GM18858 (cell line): ENCODE results near the gene KLK4.

Experiments used
- ATAC-seq: cut with Tn5 transposase; IDR thresholded peaks from one replicate; pipeline ENCODE4 v1.9.1; 2021; ENCODE audit not compliant: unreplicated experiment

The KLK4 gene, protein sequence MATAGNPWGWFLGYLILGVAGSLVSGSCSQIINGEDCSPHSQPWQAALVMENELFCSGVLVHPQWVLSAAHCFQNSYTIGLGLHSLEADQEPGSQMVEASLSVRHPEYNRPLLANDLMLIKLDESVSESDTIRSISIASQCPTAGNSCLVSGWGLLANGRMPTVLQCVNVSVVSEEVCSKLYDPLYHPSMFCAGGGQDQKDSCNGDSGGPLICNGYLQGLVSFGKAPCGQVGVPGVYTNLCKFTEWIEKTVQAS

DNA sequence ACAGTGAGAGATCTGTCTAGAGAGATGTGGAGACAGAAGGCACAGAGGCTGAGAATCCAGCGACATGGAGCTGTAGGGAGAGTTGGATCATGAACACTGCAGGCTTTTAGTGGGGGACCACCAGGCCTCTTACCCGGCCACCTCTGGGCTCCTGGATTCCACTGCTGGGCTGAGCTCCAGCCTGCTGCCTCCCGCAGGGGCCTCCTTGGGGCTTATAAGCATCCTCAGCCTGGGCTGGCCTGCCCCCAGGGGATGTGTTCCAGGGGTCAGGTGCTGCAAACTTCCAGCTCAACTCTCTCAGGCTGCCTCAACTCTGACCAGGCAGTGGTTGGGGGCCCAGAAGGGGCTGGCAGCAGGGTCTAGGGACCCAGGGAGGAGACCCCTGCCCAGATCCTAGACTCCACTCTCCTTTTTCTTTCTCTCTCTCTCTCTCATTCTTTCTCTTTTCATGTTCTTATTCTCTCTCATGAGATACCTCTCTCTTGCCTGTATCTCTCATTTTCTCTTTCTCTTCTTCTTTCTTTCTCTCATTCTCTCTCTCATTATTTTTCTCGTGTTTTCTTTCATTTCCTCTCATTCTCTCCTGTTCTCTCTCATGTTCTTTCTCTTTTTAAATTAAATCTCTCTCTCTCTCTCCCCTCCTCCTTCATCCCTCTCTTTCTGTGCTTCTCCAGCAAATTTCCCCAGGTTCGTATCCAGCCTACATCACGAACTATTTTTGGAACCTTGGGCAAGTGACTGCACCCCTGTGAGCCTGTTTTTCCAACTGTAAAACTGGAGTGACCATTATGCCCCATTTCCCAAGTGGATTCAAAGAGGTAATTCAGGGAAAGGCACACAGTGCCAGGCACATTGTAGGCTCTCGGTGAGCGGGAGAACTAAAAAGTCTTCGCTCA lies at the start of gene KLK4:
Gene KLK4, minus strand, starts transcription at position 190 of the 896 bp plus-strand sequence. CDS start 657 bp downstream, outside the sequence.
- ATAC-seq = no peak

DNA sequence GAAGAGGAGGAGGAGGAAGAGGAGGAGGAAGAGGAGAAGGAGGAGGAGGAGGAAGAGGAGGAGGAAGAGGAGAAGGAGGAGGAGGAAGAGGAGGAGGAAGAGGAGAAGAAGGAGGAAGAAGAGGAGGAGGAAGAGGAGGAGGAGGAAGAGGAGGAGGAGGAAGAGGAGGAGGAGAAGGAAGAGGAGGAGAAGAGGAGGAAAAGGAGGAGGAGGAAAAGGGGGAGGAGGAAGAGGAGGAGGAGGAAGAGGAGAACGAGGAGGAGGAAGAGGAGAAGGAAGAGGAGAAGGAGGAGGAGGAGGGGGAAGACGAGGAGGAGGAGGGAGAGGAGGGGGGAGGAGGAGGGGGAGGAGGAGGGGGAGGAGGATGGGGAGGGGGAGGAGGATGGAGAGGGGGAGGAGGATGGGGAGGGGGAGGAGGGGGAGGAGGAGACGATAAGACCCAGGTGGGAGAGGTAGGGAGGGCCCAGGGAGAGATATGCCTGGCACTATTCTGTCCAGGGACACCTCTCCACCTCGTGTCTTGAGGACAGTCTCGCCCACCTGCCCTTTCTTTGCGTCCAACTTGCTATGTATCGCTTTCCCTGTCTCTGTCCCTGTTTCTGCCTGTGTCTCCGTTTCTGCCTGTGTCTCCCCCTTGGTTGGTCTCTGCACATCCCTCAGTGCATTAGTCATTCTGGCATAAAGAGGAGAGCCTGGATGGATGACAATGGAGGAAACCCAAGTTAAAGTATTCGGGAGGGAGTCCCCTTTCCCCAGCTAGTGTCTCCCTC lies 48.7 kb upstream of the KLK4 start:
- ATAC-seq = no peak

DNA sequence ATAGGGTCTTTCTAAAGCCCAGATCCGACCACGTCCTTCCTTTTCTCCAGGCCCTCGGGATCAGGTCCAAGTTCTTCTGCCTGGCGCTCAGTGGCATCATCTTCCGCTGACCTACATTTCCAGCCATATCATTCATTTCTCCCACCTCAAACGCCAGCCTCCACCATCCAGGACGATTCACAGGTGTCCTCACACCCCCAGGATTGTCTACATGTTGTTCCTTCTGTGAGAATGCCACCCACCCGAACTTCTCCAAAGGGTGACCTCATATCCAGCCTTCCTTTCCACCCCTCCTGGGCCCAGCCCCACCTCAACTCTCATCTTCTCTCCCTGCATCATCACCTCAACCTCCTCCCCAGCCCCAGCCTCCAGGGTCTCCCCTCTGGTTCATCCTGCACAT lies 46.4 kb upstream of the KLK4 start:
- no peak for ATAC-seq

DNA sequence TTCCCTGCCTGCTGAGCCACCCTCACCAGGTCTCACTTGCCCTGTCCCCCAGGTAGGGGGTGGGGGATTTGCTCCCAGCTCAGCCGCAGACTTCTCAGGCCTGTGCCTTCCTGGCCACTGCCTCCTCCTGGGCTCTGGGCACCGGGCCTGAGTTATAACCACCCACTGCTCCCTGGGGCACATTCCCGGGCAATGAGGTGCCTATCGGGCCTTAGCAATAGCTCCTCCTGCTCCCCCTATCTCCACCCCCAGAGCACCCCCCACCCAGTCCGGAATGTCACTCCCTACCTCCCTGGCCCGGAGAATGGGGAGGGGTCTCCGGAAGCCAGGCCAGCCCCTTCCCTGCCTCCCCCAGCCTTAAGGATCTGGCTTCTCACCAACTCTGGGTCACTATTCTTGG lies 41.7 kb upstream of the KLK4 start, which contains the start of gene KLK5:
Gene KLK5, minus strand, starts transcription at position 129 of the 400 bp plus-strand sequence. CDS start 381 bp downstream, outside the sequence.
- no peak for ATAC-seq

DNA sequence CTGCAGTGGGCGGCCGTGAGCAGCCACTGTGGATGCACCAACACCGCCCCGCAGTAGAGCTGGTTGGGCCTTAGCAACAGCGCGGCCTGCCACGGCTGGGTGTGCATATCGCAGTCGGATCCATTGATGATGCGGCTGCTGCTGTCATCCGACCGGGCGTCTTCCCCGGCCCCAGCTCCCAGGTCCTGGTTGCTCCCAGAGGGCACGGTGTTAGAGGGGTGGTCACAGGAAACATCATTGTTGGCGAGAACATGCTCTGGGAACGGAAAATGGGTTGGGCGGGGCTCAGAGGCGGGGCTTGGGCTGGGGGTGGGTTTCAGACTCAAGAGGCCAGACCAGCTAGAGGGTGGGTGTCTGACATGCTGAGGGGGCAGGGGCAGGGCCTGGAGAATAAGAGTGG lies 38.7 kb upstream of the KLK4 start:
- no peak for ATAC-seq

DNA sequence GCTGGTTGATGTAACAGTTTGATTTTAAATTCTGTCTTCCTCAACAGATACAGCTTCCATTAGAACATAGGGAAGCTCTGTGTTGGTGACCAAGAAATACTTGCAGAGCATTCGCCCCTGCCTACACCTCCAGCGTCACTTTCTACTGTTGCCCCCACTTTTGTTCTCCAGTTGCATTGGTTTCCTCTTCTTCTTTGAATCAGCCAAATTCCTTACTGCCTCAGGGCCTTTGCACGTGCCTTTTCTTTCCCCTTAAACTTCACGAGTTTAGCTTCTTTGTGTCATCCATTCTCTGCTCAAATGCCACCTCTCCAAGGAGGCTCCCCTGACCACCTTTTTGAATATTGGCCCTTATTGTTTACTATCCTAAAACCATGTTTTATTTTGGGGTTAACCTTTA lies 35.9 kb upstream of the KLK4 start:
- ATAC-seq = no peak

DNA sequence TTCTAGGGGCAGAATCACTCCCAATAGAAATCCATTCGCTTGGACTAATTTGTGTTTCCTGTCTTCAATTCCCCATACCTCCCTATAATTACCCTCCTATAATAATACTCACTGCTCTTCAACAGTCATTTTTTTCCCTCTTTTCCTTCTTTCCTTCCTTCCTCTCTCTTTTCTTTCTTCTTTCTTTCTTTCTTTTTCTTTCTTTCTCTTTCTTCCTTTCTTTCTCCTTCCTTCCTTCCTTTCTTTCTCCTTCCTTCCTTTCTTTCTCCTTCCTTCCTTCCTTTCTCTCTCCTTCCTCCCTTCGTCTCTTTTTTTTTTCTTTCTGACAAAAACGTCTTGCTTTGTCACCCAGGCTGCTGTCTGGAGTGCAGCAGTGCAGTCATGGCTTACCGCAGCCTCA lies 33.6 kb upstream of the KLK4 start:
- no peak for ATAC-seq

DNA sequence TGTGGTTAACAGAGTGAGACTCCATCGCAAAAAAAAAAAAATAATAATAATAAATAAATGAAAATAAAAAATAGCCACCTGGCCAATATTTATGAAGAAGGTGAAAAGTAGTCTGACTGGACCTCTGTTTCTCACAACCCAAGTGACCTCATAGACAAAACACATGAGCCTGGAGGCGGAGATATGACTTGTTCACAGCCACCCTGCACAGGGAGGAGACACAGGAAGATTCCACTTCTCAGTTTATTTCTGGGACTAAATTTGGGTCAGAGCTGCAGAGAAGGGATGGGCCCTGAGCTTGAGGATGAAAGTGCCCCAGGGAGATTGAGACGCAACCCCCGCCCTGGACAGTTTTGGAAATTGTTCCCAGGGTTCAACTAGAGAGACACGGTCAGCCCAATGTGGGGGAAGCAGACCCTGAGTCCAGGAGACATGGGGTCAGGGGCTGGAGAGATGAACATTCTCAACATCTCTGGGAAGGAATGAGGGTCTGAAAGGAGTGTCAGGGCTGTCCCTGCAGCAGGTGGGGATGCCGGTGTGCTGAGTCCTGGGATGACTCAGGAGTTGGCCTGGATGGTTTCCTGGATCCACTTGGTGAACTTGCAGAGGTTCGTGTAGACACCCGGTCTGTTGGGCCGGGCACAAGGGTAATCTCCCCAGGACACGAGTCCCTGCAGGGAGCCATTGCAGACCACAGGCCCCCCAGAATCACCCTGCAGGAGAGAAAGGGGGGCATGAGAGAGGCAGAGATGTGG lies 32.1 kb upstream of the KLK4 start:
- ATAC-seq = no peak

DNA sequence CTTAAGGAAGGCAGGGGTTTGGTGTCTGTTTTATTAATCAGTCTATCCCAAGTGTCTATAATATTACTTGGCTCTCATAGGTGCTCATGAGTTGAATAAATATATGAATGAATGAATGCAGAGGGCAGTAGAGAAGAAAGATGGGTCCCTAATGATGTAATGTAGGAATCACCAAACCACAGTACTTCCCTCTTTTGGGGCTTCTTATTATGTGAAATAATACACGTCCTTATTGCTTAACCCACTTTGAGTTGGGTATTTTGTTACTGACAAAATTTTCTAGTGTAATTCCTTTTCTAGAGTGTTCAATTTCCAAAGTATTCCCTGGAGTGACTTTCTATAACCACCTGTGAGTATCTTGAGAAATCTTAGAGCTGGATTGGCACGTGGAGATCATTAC lies 28.4 kb upstream of the KLK4 start:
- no peak for ATAC-seq

DNA sequence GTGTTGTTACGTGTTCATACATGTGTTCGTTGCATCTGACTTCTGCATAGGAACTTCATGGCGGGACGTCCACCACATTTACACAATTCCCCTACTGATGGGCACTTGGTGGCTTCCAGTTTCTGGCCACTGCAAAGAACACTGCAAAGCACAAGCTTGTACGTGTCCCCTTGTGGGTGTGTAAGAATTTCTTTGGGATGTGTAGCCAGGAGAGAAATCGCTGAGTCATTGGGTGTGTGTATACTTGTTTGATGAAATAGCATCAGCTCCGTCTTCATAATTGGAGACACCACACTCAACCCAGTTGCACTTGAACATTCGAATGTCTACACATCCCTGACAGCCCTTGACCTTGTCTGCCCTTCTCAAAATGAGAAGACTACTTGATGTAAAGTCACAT lies 22.4 kb upstream of the KLK4 start:
- no peak for ATAC-seq

DNA sequence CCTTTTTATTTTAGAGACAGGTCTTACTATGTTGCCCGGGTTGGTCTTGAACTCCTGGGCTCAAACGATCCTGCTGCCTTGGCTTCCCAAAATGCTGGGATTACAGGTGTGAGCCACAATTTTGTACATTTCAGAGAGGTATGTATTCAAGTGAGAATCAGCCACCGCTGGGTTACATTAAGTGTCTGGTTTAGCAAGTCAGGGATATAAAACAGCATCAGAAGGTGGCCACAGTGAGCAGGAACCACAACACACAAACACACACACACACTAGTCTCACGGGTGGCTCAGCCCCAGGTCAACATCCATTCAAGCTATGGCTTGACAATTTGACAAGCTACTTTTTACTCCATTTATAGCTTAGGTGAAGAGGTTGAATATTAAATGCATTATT lies 21.5 kb upstream of the KLK4 start:
- no peak for ATAC-seq

DNA sequence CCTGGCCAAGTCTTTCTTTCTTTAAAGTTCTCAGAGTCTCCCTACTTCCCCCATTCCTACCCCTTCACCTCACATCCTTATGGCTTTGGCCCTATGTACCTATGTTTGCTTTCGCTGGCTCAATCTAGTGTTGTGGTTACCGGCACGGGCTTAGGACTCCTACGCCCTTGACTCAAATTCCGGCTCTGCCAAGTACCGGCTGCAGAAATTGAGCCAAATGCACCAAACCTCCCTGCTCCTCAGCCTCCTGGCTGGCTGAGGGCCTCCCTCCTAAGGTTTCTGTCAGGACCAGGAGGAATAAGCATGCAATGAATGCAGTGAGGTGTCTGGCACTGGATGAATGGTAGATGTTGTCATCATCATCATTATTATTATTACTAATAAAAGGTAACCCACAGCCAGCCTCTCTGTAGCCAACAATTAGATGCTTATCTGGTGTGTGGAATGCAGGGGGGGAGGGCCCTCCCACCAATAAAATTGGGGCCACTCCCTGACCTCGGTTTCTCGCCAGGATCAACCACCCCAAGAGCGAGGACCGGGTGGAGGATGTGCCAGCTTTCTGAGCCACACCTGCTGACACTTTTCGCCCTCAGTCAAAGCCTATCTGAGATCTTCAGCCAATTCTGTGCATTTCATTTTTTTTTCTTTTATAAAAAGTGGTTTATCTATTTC lies 21.0 kb upstream of the KLK4 start:
- ATAC-seq = no peak

DNA sequence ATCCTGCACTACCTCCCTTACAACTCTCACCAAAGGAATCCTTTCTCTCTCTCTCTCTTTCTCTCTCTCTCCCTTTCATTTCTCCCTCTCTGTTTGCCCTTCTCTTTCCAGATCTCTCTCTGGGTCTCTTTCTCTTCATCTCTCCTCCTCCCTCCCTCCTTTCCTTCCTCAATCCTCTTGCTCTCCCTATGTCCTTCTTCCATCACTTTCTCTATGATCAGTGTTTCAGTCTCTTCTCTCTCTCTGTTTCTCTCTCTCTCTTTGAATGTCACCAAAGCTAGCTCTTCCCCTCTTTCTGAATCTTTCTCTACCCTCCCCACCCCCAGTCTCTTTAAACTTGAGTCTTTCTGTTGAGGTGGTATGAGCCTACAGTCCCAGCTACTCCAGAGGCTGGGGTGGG lies 19.8 kb upstream of the KLK4 start:
- no peak for ATAC-seq

DNA sequence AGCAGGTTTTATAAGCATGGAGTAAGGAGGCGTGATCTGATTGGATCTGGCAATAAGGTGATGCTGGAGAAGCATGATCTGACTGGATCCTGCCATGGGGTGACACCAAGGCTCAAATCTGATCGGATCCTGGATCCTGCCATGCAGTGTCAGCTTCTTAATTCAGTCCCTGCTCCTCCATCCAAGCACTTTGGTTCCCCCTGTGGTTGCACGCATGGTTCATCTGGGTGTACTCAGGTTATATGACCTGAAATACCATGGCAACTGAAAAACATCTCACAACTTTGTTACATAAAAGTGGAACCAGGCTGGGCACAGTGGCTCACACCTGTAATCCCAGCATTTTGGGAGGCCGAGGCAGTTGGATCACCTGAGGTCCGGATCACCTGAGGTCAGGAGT lies 17.6 kb upstream of the KLK4 start:
- no peak for ATAC-seq

DNA sequence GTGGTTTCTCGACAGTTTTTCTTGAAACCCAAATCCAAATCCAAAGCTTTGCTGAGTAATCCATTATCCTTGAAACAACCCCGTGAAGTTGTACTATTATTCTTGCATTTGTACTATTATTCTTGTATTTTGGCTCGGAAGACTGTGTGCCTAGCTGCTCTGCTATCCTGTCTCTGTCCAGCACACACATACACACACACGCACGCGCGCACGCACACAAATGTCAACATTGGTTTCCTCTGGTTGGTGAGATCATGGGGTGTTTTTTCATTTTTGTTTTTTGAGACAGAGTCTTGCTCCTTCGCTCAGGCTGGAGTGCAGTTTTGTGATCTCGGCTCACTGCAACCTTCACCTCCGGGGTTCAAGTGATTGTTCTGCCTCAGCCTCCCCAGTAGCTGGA lies 14.9 kb upstream of the KLK4 start:
- no peak for ATAC-seq

DNA sequence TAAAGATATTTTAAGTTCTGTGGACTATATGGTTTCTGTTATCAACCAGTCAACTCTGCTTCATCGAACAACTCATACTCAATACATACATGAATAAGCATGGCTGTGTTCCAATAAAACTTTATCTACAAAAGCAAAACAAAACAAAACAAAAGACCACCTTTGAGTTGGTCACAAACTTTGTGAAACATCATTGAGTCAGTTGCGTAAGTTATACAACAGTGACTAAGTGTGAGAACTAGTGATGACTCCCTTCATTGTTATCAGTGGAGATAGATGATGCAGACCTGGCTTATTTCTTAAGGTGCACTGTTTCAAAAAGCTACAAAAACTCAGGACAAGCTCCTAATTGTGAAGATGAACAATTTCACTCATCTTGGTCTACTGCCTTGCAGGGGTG lies 14.5 kb upstream of the KLK4 start:
- ATAC-seq = no peak

DNA sequence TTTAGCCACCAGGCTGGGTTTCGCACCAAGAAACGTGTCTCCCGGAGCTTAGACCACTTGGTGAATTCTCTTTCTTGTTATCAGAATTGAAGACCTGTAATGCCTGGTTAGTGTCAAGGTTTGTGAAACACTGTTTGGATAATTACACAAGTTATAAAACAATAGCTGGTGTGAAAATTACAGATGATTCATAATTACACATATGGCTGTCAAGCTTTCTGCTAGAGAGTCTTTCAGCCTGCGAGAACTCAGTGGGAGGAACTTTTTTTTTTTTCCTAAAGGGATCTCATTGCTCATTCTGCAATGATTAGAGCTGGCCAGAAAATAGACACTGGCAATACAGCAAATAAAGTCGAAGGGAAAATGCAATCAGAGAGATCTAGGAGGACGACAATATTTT lies 13.4 kb upstream of the KLK4 start:
- ATAC-seq = no peak

DNA sequence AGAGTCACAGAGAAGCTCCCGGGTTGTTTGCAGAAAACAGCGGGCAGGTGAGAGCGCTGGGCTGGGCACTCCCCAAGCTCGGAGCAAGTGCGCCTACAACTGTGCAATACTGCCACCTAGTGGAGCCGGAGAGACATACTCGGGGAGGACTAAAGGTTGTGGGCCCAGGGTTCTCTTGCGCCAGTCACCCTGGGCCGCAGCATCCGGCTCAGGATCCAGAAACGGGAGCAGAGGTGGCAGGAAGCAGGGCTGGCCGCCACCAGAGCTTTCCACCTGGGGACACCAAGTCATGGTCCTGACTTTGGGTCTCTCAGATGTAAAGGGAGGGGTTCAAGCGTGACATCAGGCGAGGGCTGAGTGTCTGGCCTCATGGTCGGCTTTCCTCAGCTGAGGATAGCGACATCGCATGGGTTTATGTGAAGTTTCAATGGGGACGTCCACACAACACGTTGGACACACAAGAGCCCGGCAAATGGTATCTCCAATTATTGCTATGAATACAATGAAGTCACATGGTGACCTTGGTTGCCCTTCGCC lies 11.2 kb upstream of the KLK4 start:
- ATAC-seq = peak; percentile 46

DNA sequence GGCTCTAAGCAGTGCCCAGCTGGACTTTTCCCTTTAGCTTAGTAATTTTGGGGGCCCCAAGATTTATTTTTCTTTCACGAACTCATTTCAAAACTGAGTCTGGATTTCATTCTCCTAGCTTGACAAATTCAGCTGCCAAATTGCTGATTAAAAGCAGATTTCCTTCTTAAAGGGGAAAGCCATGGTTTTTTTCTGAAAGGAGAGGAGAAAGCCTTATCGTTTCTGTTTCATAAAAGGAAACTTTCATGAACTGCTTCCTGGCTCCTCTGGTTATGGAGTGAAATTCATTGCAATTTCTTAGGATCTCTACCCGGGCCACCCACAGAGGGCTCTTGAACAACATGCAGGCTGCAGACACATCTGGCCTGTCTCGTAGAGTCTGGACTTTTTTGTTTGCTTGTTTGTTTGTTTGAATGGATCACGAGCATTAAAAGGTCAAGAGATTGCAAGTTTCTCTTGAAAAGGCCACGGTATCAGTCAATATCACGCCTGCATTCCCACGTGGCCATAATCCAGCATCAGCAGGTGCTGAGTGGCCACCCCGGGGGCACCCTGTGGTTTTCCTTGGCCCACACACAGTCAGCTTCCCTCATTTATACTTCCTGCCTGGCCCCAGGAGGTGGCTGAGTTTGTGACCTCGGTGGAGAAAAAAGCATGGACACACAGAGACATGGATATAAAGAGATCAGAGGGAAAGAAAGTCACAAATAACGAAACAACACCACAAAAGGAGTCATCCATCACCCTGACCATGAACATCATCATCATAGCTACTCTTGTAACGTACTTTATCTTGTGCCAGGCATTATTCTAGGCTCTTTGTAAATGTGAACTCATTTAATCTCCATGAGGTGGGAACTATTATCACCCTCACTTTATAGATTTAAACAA lies 10.5 kb upstream of the KLK4 start:
- peak; percentile 13 for ATAC-seq
